SK-N-SH treated with all-trans-retinoic acid at 6 μM for 48 hours (cell line): ENCODE measurements around the gene SYNGR1.

Source experiments
- ARNTL ChIP-seq: fragments of 450-650 bp; formaldehyde crosslinking; IDR thresholded peaks from 2 replicates; pipeline ENCODE4 v1.5.0; 2020; ENCODE audit warnings: low read depth, mild to moderate bottlenecking, moderate library complexity, borderline replicate concordance
- GLIS3 ChIP-seq: fragments of 250-450 bp; sonication (Bioruptor Pico); IDR thresholded peaks from 2 replicates; pipeline ENCODE4 v1.5.0; 2020; ENCODE audit warnings: mild to moderate bottlenecking, moderate library complexity
- ISL1 ChIP-seq: fragments of 250-450 bp; sonication (Bioruptor Pico); IDR thresholded peaks from 2 replicates; pipeline ENCODE4 v2.1.2; 2022; ENCODE audit warnings: mild to moderate bottlenecking, moderate library complexity
- PPARA ChIP-seq: fragments of 250-450 bp; sonication (Bioruptor Pico); IDR thresholded peaks from 2 replicates; pipeline ENCODE4 v1.5.0; 2020; ENCODE audit warnings: mild to moderate bottlenecking, borderline replicate concordance
- RARB ChIP-seq: fragments of 250-450 bp; sonication (Bioruptor Pico); IDR thresholded peaks from 2 replicates; pipeline ENCODE4 v1.8.0; 2021; ENCODE audit warnings: mild to moderate bottlenecking, moderate library complexity
- ZC3H10 ChIP-seq: fragments of 250-450 bp; sonication (Bioruptor Pico); IDR thresholded peaks from 2 replicates; pipeline ENCODE4 v1.5.1; 2021; ENCODE audit warnings: mild to moderate bottlenecking, moderate library complexity
- ZFP30 ChIP-seq: fragments of 450-650 bp; formaldehyde crosslinking; IDR thresholded peaks from 2 replicates; pipeline ENCODE4 v1.5.0; 2022; ENCODE audit warnings: mild to moderate bottlenecking, moderate library complexity
- TF ChIP-seq, protein P1 (sequence below): fragments of 250-450 bp; sonication (Bioruptor Pico); IDR thresholded peaks from 2 replicates; pipeline ENCODE4 v1.5.0; 2020; ENCODE audit warnings: mild to moderate bottlenecking, moderate library complexity
- TF ChIP-seq, protein P2 (sequence below): fragments of 250-450 bp; sonication (Bioruptor Pico); IDR thresholded peaks from 2 replicates; pipeline ENCODE4 v1.8.0; 2020; ENCODE audit warnings: mild to moderate bottlenecking, moderate library complexity, borderline replicate concordance

DNA sequence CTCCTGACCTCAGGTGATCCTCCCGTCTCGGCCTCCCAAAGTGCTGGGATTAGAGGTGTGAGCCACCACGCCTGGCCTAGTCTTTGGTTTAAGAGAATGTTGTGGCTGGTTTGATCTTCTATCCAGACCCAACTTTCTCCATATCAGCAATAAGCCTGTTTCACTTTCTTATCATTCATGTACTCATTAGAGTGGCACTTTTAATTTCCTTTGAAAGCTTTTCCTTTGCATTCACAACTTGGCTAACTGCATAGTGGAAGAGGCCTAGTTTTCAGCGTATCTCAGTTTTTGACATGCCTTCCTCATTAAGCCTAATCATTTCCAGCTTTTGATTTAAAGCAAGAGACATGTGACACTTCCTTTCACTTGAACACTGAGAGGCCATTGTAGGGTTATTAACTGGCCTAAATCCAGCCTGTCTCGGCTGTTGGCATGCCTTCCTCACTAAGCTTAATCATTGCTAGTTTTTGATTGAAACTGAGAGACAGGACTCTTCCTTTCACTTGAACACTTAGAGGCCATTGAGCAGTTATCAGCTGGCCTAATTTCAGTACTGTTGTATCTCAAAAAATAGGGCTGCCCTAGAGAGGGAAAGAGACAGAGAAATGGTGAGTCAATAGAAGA, 17.2 kb upstream of the SYNGR1 start:
- TF ChIP-seq, protein P1, sequence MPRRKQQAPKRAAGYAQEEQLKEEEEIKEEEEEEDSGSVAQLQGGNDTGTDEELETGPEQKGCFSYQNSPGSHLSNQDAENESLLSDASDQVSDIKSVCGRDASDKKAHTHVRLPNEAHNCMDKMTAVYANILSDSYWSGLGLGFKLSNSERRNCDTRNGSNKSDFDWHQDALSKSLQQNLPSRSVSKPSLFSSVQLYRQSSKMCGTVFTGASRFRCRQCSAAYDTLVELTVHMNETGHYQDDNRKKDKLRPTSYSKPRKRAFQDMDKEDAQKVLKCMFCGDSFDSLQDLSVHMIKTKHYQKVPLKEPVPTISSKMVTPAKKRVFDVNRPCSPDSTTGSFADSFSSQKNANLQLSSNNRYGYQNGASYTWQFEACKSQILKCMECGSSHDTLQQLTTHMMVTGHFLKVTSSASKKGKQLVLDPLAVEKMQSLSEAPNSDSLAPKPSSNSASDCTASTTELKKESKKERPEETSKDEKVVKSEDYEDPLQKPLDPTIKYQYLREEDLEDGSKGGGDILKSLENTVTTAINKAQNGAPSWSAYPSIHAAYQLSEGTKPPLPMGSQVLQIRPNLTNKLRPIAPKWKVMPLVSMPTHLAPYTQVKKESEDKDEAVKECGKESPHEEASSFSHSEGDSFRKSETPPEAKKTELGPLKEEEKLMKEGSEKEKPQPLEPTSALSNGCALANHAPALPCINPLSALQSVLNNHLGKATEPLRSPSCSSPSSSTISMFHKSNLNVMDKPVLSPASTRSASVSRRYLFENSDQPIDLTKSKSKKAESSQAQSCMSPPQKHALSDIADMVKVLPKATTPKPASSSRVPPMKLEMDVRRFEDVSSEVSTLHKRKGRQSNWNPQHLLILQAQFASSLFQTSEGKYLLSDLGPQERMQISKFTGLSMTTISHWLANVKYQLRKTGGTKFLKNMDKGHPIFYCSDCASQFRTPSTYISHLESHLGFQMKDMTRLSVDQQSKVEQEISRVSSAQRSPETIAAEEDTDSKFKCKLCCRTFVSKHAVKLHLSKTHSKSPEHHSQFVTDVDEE (CRISPR knock-in tag) = no peak
- no peak for TF ChIP-seq ZC3H10 (CRISPR knock-in tag)
- TF ChIP-seq ISL1 (CRISPR knock-in tag) = no peak
- TF ChIP-seq, protein P2, sequence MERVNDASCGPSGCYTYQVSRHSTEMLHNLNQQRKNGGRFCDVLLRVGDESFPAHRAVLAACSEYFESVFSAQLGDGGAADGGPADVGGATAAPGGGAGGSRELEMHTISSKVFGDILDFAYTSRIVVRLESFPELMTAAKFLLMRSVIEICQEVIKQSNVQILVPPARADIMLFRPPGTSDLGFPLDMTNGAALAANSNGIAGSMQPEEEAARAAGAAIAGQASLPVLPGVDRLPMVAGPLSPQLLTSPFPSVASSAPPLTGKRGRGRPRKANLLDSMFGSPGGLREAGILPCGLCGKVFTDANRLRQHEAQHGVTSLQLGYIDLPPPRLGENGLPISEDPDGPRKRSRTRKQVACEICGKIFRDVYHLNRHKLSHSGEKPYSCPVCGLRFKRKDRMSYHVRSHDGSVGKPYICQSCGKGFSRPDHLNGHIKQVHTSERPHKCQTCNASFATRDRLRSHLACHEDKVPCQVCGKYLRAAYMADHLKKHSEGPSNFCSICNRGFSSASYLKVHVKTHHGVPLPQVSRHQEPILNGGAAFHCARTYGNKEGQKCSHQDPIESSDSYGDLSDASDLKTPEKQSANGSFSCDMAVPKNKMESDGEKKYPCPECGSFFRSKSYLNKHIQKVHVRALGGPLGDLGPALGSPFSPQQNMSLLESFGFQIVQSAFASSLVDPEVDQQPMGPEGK (CRISPR knock-in tag) = no peak
- no peak for TF ChIP-seq ZFP30
- TF ChIP-seq RARB (CRISPR knock-in tag) = no peak
- no peak for TF ChIP-seq PPARA
- no peak for TF ChIP-seq ARNTL (CRISPR knock-in tag)
- TF ChIP-seq GLIS3 (CRISPR knock-in tag) = no peak
